Measurements from ENCODE around the gene TCTA. TPM values are rescaled to one million over a fixed set of nuclear protein-coding genes. Genes with fewer than 3 reads are reported as not detected.

TCTA gene
- total RNA-seq, 1 donor from 2014 or later: 10.1 TPM

DNA sequence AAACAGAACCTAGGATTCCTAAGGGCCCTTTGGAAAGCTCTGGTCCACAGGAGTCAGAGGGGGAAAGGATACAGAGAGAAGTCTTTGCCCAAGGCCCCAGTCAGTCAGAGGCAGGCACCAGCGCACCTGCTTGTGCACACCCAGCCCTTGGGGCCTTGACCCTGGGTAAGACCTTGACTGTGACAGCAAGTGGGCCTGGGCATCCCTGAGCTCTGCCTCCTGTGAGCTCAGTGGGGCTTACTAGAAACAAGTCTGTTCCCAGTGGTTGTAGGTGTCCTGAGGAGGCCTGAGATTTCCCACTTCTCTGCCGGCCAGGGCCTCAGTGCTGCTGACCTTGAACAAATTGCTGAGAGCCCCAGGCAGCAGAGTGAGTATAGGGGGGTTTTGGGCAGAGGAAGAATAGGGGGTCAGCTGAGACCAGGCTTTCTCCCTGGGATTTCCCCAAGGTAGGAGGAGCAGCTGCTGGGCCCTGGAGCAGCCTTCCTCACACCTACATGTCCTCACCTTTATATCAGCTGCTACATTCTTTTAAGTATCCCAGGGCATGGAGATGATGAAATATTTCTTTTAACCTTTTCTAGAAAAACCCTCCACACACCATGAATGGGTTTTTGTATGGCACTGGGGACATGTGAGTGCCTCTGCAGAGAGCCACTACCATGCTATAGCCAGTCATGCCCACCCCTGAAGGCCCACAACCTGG, 48.1 kb downstream of the TCTA start:
- DNase-seq (ENCODE audit: low spot score): no peak

GRCh38 chr3:49460956-49461355, 48.7 kb downstream of the TCTA start:
- no peak for DNase-seq (ENCODE audit: low spot score)

DNA sequence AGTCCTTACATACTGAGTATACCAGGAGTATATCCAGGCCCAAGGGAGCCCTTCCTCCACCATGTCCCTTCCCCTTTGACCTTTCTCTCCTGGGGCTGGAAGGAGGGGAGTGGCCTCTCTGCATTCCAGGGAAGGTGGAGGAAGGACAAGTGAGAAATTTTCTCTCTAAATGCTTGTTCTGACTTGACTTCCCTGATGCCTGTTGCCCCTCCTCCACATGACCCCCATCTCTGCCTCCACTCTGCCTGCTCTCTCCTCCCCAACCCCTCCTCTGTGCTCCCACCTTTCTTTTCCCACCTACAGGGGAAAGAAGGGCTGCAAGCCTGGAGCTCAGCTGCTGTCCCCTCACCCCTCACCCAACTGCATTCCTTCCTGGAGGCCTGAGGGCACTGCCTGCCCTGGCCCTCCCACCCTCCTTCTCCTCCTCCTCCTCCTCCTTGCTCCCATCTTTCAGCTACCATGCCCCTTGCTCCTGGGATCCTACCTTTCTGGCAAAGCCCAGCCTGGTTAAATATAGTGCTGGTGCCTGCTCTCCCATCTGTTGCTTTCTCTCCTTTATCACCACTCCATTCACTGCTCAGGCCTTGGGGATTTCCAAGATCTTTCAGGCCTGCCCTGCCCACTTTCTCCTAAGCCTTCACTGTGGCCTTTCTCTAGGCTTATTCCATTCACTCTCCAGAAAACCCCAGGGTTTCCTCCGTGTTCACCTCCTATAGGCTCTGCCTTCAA, 49.4 kb downstream of the TCTA start:
- DNase-seq (ENCODE audit: low spot score): peak; percentile 81

GRCh38 chr3:49462222-49462621, 50.0 kb downstream of the TCTA start:
- DNase-seq (ENCODE audit: low spot score): no peak

DNA sequence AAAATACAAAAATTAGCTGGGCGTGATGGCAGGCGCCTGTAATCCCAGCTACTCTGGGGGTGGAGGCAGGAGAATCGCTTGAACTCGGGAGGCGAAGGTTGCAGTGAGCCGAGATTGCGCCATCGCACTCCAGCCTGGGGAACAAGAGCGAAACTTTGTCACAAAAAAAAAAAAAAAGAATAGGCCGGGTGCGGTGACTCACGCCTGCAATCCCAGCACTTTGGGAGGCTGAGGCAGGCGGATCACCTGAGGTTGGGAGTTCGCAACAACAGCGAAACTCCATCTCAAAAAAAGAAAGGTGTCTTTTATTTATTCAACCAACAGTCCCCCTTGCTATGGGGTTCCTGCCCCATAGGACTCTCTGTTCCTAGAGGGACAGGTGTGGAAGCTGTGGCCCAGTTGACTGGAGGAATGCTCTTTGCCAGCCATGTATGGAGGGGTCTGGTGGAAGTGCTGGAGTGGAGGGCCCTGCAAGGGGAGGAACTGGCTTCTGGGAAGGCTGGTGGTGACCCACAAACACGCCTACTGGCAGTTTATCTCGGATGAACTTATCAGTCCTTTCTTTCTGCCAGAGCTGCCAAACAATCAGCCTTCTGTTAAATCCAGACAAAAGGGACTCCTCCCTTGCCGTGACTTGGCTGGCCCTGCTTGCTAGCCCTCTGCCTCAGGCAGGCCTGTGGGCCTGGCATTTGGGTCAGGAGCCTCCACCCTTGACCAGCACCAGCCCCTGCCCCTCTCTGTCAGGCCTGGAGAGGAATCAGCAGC, 53.2 kb downstream of the TCTA start:
- peak; percentile 49 for DNase-seq (ENCODE audit: low spot score)

Other genes with a start within 250 kb of the TCTA start
- gene CCDC71, start 246.1 kb upstream of the TCTA start, total RNA-seq (ENCODE audit: insufficient read depth, low replicate concordance): 7.0 TPM
- 30.8 TPM for gene KLHDC8B, start 240.8 kb upstream of the TCTA start, total RNA-seq (ENCODE audit: insufficient read depth, low replicate concordance)
- 0.72 TPM for gene C3orf62, start 135.2 kb upstream of the TCTA start, total RNA-seq (ENCODE audit: insufficient read depth, low replicate concordance)
- gene USP4, start 72.4 kb upstream of the TCTA start, total RNA-seq (ENCODE audit: insufficient read depth, low replicate concordance): 14.4 TPM
- 94.6 TPM for gene GPX1, start 54.1 kb upstream of the TCTA start, total RNA-seq (ENCODE audit: insufficient read depth, low replicate concordance)
- 351 TPM for gene RHOA, start 447 bp upstream of the TCTA start, total RNA-seq (ENCODE audit: insufficient read depth, low replicate concordance)
- gene AMT, start 10.1 kb downstream of the TCTA start, total RNA-seq (ENCODE audit: insufficient read depth, low replicate concordance): 13.5 TPM
- gene NICN1, start 16.9 kb downstream of the TCTA start, total RNA-seq (ENCODE audit: insufficient read depth, low replicate concordance): 10.6 TPM
- 23.6 TPM for gene DAG1, start 57.8 kb downstream of the TCTA start, total RNA-seq (ENCODE audit: insufficient read depth, low replicate concordance)
- gene BSN, start 142.1 kb downstream of the TCTA start, total RNA-seq (ENCODE audit: insufficient read depth, low replicate concordance): 0.96 TPM